Measurements from ENCODE around the gene EHMT2. TPM values are rescaled to one million over a fixed set of nuclear protein-coding genes. Genes with fewer than 3 reads are reported as not detected.
A peak's percentile ranks its signal among the peaks of the same experiment; 100 is the strongest.

EHMT2 gene
- total and polyA plus RNA-seq, 2 of the 13 experiments (the other 11 are each of a cell fraction or from before 2014, with no cell fraction given): 55.2 to 69.2 TPM

DNA sequence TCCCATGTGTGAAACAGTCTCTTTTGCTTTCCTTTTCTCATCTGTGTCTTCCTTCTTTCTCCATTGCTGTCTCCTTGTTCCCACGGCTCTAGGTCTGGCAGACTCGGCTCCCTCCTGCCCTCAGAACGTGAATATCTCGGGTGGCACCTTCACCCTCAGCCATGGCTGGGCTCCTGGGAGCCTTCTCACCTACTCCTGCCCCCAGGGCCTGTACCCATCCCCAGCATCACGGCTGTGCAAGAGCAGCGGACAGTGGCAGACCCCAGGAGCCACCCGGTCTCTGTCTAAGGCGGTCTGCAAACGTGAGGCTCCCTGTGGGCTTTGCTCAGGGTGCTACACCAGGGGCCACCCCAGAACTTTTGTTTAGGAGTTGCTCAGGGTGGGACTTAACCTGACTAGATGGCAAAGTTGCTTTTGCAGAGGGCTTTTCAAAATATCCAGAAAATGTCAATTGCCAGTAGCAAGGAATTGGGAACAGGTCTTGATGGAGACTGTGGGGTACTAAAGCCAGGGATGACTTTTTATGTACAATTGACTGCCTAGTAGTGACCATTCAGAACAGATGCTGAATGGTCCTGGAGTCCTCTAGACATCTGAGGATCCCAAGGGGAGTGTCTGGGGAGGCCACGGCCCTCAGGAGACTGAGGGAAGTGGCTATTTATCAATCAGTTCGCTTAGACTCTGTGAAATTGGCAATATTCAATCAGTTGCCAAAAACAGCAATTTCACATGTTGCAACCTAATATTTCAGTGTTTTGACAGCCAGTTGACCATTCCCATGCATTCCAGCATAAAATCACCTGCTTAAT is 30.6 kb upstream of the EHMT2 start (continued):
- TF ChIP-seq, protein P1, sequence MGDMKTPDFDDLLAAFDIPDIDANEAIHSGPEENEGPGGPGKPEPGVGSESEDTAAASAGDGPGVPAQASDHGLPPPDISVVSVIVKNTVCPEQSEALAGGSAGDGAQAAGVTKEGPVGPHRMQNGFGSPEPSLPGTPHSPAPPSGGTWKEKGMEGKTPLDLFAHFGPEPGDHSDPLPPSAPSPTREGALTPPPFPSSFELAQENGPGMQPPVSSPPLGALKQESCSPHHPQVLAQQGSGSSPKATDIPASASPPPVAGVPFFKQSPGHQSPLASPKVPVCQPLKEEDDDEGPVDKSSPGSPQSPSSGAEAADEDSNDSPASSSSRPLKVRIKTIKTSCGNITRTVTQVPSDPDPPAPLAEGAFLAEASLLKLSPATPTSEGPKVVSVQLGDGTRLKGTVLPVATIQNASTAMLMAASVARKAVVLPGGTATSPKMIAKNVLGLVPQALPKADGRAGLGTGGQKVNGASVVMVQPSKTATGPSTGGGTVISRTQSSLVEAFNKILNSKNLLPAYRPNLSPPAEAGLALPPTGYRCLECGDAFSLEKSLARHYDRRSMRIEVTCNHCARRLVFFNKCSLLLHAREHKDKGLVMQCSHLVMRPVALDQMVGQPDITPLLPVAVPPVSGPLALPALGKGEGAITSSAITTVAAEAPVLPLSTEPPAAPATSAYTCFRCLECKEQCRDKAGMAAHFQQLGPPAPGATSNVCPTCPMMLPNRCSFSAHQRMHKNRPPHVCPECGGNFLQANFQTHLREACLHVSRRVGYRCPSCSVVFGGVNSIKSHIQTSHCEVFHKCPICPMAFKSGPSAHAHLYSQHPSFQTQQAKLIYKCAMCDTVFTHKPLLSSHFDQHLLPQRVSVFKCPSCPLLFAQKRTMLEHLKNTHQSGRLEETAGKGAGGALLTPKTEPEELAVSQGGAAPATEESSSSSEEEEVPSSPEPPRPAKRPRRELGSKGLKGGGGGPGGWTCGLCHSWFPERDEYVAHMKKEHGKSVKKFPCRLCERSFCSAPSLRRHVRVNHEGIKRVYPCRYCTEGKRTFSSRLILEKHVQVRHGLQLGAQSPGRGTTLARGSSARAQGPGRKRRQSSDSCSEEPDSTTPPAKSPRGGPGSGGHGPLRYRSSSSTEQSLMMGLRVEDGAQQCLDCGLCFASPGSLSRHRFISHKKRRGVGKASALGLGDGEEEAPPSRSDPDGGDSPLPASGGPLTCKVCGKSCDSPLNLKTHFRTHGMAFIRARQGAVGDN (CRISPR knock-in tag; IDR thresholded peaks at IDR 0.05): peak; percentile 72
- peak; percentile 64; the same call in 1 of the 2 replicates for TF ChIP-seq ZFP82 (CRISPR knock-in tag; IDR thresholded peaks at IDR 0.05; ENCODE audit: borderline replicate concordance)
- TF ChIP-seq ZNF777 (CRISPR knock-in tag; IDR thresholded peaks at IDR 0.05): no peak
- no peak for TF ChIP-seq ZNF563 (CRISPR knock-in tag; IDR thresholded peaks at IDR 0.05)
- TF ChIP-seq, protein P2, sequence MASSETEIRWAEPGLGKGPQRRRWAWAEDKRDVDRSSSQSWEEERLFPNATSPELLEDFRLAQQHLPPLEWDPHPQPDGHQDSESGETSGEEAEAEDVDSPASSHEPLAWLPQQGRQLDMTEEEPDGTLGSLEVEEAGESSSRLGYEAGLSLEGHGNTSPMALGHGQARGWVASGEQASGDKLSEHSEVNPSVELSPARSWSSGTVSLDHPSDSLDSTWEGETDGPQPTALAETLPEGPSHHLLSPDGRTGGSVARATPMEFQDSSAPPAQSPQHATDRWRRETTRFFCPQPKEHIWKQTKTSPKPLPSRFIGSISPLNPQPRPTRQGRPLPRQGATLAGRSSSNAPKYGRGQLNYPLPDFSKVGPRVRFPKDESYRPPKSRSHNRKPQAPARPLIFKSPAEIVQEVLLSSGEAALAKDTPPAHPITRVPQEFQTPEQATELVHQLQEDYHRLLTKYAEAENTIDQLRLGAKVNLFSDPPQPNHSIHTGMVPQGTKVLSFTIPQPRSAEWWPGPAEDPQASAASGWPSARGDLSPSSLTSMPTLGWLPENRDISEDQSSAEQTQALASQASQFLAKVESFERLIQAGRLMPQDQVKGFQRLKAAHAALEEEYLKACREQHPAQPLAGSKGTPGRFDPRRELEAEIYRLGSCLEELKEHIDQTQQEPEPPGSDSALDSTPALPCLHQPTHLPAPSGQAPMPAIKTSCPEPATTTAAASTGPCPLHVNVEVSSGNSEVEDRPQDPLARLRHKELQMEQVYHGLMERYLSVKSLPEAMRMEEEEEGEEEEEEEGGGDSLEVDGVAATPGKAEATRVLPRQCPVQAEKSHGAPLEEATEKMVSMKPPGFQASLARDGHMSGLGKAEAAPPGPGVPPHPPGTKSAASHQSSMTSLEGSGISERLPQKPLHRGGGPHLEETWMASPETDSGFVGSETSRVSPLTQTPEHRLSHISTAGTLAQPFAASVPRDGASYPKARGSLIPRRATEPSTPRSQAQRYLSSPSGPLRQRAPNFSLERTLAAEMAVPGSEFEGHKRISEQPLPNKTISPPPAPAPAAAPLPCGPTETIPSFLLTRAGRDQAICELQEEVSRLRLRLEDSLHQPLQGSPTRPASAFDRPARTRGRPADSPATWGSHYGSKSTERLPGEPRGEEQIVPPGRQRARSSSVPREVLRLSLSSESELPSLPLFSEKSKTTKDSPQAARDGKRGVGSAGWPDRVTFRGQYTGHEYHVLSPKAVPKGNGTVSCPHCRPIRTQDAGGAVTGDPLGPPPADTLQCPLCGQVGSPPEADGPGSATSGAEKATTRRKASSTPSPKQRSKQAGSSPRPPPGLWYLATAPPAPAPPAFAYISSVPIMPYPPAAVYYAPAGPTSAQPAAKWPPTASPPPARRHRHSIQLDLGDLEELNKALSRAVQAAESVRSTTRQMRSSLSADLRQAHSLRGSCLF (CRISPR knock-in tag; IDR thresholded peaks at IDR 0.05; ENCODE audit: borderline replicate concordance): no peak
- TF ChIP-seq HNRNPL (IDR thresholded peaks at IDR 0.05; ENCODE audit: low read depth, low read length): no peak
- no peak for TF ChIP-seq SMYD3 (CRISPR knock-in tag; IDR thresholded peaks at IDR 0.05)
- TF ChIP-seq ZNF317 (CRISPR knock-in tag; IDR thresholded peaks at IDR 0.05): no peak
- TF ChIP-seq ZNF562 (CRISPR knock-in tag; IDR thresholded peaks at IDR 0.05; ENCODE audit: borderline replicate concordance): no peak
- no peak for TF ChIP-seq NR2F2 (IDR thresholded peaks at IDR 0.05; ENCODE audit: borderline replicate concordance, low read depth)
- no peak for TF ChIP-seq ZNF33B (CRISPR knock-in tag; IDR thresholded peaks at IDR 0.05)
- TF ChIP-seq HNF4G (IDR thresholded peaks at IDR 0.05; ENCODE audit: borderline replicate concordance, low read depth, low read length): no peak
- no peak for TF ChIP-seq HNF4G (CRISPR knock-in tag; IDR thresholded peaks at IDR 0.05; ENCODE audit: borderline replicate concordance, low read depth)
- TF ChIP-seq TOPORS (CRISPR knock-in tag; IDR thresholded peaks at IDR 0.05): no peak
- no peak for TF ChIP-seq ZNF460 (CRISPR knock-in tag; IDR thresholded peaks at IDR 0.05; ENCODE audit: borderline replicate concordance)
- no peak for TF ChIP-seq SETDB1 (CRISPR knock-in tag; IDR thresholded peaks at IDR 0.05; ENCODE audit: borderline replicate concordance)

All from HepG2 (cell line).